Keratinocyte (primary cell): ENCODE results near the gene SLC38A3.

Experiments used
- EZH2 ChIP-seq: IDR thresholded peaks from one replicate; pipeline ENCODE4 v1.6.1; 2012; ENCODE audit warnings: inconsistent platforms, mild to moderate bottlenecking, low read length, moderate library complexity
- TF ChIP-seq, protein P1 (sequence below), 3 experiments: IDR thresholded peaks in 1 of 3; conservative IDR thresholded peaks in 1 of 3; optimal IDR thresholded peaks in 1 of 3; 2 replicates in 2 of 3; 3 replicates in 1 of 3; pipeline versions ENCODE3 to v1.5.1; 2011; ENCODE audit warnings: low read length in 3 of 3, mild to moderate bottlenecking in 3 of 3, moderate library complexity in 2 of 3, control low read depth in 1 of 3, inconsistent platforms in 1 of 3; ENCODE audit not compliant: insufficient read depth in 2 of 3; ENCODE audit errors: extremely low read depth in 1 of 3

GRCh38 chr3:50166620-50167019, 38.5 kb upstream of the SLC38A3 start:
- TF ChIP-seq, protein P1, sequence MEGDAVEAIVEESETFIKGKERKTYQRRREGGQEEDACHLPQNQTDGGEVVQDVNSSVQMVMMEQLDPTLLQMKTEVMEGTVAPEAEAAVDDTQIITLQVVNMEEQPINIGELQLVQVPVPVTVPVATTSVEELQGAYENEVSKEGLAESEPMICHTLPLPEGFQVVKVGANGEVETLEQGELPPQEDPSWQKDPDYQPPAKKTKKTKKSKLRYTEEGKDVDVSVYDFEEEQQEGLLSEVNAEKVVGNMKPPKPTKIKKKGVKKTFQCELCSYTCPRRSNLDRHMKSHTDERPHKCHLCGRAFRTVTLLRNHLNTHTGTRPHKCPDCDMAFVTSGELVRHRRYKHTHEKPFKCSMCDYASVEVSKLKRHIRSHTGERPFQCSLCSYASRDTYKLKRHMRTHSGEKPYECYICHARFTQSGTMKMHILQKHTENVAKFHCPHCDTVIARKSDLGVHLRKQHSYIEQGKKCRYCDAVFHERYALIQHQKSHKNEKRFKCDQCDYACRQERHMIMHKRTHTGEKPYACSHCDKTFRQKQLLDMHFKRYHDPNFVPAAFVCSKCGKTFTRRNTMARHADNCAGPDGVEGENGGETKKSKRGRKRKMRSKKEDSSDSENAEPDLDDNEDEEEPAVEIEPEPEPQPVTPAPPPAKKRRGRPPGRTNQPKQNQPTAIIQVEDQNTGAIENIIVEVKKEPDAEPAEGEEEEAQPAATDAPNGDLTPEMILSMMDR (optimal IDR thresholded peaks at IDR 0.05 in 1 of 3, IDR thresholded peaks at IDR 0.05 in 1 of 3, conservative IDR thresholded peaks at IDR 0.05 in 1 of 3; ENCODE audit: extremely low read depth in 1 of 3, insufficient read depth in 2 of 3, low read length in 3 of 3) = no peak
- TF ChIP-seq EZH2 = no peak
